GM12878 (cell line): ENCODE measurements around the gene INCA1. TPM values are rescaled to one million over a fixed set of nuclear protein-coding genes. Genes with fewer than 3 reads are reported as not detected.
A peak's percentile ranks its signal among the peaks of the same experiment; 100 is the strongest.

Experiments
- CBX5 ChIP-seq: sonication (generic); IDR thresholded peaks from 2 replicates; pipeline ENCODE4 v1.6.1; 2016; ENCODE audit warnings: low read depth, moderate library complexity, mild to moderate bottlenecking, inconsistent platforms
- EGR1 ChIP-seq, 2 experiments: IDR thresholded peaks; 1 replicate in 1 of 2; 2 replicates in 1 of 2; pipeline ENCODE4 v1.6.1; 2011 to 2012; ENCODE audit warnings: low read depth in 2 of 2, low read length in 2 of 2, borderline replicate concordance in 1 of 2, mild to moderate bottlenecking in 1 of 2, moderate library complexity in 1 of 2
- FOS ChIP-seq: IDR thresholded peaks from 3 replicates; pipeline ENCODE4 v1.6.1; 2011; ENCODE audit warnings: borderline replicate concordance; ENCODE audit not compliant: insufficient read length; ENCODE audit errors: extremely low read depth
- IKZF2 ChIP-seq, 2 experiments: fragments of 450-650 bp; IDR thresholded peaks; 2 replicates each; pipeline ENCODE4 v1.6.1; 2017; ENCODE audit warnings: mild to moderate bottlenecking in 2 of 2, moderate library complexity in 2 of 2
- NR2F1 ChIP-seq: fragments of 450-650 bp; conservative IDR thresholded peaks from 2 replicates; pipeline ENCODE4 v1.6.1; 2017; ENCODE audit warnings: mild to moderate bottlenecking
- POLR2AphosphoS2 ChIP-seq: IDR thresholded peaks from 2 replicates; pipeline ENCODE4 v1.6.1; 2011; ENCODE audit warnings: low read depth, mild to moderate bottlenecking, low read length, improper control_type of control experiment, moderate library complexity
- RBBP5 ChIP-seq: fragments of 200-600 bp; sonication (generic); conservative IDR thresholded peaks from 2 replicates; pipeline ENCODE4 v1.6.1; 2016
- SMC3 ChIP-seq: IDR thresholded peaks from 2 replicates; pipeline ENCODE4 v1.6.1; 2011; ENCODE audit warnings: low read length, improper control_type of control experiment, borderline replicate concordance
- STAT1 ChIP-seq: fragments of 450-650 bp; conservative IDR thresholded peaks from 2 replicates; pipeline ENCODE4 v1.6.1; 2014; ENCODE audit warnings: antibody characterized with exemption, mild to moderate bottlenecking
- SUZ12 ChIP-seq: fragments of 200-600 bp; sonication (generic); IDR thresholded peaks from one replicate; pipeline ENCODE4 v1.6.1; 2018; ENCODE audit warnings: antibody characterized with exemption, mild to moderate bottlenecking; ENCODE audit not compliant: unreplicated experiment
- TAF1 ChIP-seq: IDR thresholded peaks from 2 replicates; pipeline ENCODE4 v1.6.1; 2011; ENCODE audit warnings: mild to moderate bottlenecking, low read depth, low read length, borderline replicate concordance
- ZBTB4 ChIP-seq: fragments of 450-650 bp; formaldehyde crosslinking; IDR thresholded peaks from 2 replicates; pipeline ENCODE4 v1.4.0; 2022; ENCODE audit warnings: mild to moderate bottlenecking, moderate library complexity
- ZNF217 ChIP-seq: fragments of 450-650 bp; IDR thresholded peaks from 2 replicates; pipeline ENCODE4 v1.6.1; 2017; ENCODE audit warnings: antibody characterized with exemption, mild to moderate bottlenecking
- polyA plus RNA-seq, 11 experiments: library from polyadenylated mRNA; depleted of rRNA in 4 of 11; unstranded in 6 of 11; stranded (reverse) in 5 of 11; fragments of >200 nt; fragmentation: Nextera tagmentation in 4 of 11; fragmentation: Illumina TruSeq in 1 of 11; extraction: Ambion mirVana in 4 of 11; extraction: Trizol in 1 of 11; gene quantifications; 1 replicate in 1 of 11; 2 replicates in 10 of 11; pipeline versions ENCODE4 v1.2.1 to v1.2.3, GENCODE V29; 2011 to 2016; ENCODE audit warnings: inconsistent platforms in 2 of 11, missing spikeins in 2 of 11, low read depth in 1 of 11
- total RNA-seq, 4 experiments: library from RNA; depleted of rRNA in 3 of 4; stranded (reverse); fragments of >200 nt in 3 of 4; fragmentation: Illumina TruSeq in 1 of 4; extraction: Trizol in 1 of 4; gene quantifications; 2 replicates each; pipeline versions ENCODE4 v1.2.1 to v1.2.3, GENCODE V29; 2013 to 2021
- TF ChIP-seq, protein P1 (sequence below): fragments of 450-650 bp; formaldehyde crosslinking; IDR thresholded peaks from 2 replicates; pipeline ENCODE4 v1.5.0; 2022; ENCODE audit warnings: mild to moderate bottlenecking, missing genetic modification characterization
- TF ChIP-seq, protein P2 (sequence below): fragments of 450-650 bp; IDR thresholded peaks from 2 replicates; pipeline ENCODE4 v1.6.1; 2017; ENCODE audit warnings: mild to moderate bottlenecking, low read depth, inconsistent platforms; ENCODE audit not compliant: poor library complexity, severe bottlenecking
- TF ChIP-seq, protein P3 (sequence below): fragments of 450-650 bp; IDR thresholded peaks from 2 replicates; pipeline ENCODE4 v1.6.1; 2017; ENCODE audit warnings: low read depth, mild to moderate bottlenecking, moderate library complexity

Gene INCA1
- total and polyA plus RNA-seq, 10 of the 15 experiments (the other 5 are each of a cell fraction or from before 2014, with no cell fraction given) = 0.19 to 1.8 (median 0.45) TPM

- TF ChIP-seq SUZ12 (no peak), FOS (no peak), POLR2AphosphoS2 (peak; percentile 93), IKZF2 (IDR thresholded peaks at IDR 0.05) (peak; percentile 80 to 91), CBX5 (no peak), SMC3 (no peak; the same call in 1 of the 2 replicates), NR2F1 (no peak), STAT1 (no peak), EGR1 (IDR thresholded peaks at IDR 0.05; ENCODE audit: borderline replicate concordance in 1 of 2, low read depth in 2 of 2, low read length in 2 of 2) (peak in 1 of 2 experiments; percentile 21; a peak in 1 of 3 replicates), ZNF217 (no peak), RBBP5 (no peak), ZBTB4 (CRISPR knock-in tag) (no peak), TAF1 (peak; percentile 67; the same call in 1 of the 2 replicates)
- TF ChIP-seq, protein P1, sequence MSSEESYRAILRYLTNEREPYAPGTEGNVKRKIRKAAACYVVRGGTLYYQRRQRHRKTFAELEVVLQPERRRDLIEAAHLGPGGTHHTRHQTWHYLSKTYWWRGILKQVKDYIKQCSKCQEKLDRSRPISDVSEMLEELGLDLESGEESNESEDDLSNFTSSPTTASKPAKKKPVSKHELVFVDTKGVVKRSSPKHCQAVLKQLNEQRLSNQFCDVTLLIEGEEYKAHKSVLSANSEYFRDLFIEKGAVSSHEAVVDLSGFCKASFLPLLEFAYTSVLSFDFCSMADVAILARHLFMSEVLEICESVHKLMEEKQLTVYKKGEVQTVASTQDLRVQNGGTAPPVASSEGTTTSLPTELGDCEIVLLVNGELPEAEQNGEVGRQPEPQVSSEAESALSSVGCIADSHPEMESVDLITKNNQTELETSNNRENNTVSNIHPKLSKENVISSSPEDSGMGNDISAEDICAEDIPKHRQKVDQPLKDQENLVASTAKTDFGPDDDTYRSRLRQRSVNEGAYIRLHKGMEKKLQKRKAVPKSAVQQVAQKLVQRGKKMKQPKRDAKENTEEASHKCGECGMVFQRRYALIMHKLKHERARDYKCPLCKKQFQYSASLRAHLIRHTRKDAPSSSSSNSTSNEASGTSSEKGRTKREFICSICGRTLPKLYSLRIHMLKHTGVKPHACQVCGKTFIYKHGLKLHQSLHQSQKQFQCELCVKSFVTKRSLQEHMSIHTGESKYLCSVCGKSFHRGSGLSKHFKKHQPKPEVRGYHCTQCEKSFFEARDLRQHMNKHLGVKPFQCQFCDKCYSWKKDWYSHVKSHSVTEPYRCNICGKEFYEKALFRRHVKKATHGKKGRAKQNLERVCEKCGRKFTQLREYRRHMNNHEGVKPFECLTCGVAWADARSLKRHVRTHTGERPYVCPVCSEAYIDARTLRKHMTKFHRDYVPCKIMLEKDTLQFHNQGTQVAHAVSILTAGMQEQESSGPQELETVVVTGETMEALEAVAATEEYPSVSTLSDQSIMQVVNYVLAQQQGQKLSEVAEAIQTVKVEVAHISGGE (CRISPR knock-in tag) = no peak
- TF ChIP-seq, protein P2, sequence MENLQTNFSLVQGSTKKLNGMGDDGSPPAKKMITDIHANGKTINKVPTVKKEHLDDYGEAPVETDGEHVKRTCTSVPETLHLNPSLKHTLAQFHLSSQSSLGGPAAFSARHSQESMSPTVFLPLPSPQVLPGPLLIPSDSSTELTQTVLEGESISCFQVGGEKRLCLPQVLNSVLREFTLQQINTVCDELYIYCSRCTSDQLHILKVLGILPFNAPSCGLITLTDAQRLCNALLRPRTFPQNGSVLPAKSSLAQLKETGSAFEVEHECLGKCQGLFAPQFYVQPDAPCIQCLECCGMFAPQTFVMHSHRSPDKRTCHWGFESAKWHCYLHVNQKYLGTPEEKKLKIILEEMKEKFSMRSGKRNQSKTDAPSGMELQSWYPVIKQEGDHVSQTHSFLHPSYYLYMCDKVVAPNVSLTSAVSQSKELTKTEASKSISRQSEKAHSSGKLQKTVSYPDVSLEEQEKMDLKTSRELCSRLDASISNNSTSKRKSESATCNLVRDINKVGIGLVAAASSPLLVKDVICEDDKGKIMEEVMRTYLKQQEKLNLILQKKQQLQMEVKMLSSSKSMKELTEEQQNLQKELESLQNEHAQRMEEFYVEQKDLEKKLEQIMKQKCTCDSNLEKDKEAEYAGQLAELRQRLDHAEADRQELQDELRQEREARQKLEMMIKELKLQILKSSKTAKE = peak; percentile 22
- TF ChIP-seq, protein P3, sequence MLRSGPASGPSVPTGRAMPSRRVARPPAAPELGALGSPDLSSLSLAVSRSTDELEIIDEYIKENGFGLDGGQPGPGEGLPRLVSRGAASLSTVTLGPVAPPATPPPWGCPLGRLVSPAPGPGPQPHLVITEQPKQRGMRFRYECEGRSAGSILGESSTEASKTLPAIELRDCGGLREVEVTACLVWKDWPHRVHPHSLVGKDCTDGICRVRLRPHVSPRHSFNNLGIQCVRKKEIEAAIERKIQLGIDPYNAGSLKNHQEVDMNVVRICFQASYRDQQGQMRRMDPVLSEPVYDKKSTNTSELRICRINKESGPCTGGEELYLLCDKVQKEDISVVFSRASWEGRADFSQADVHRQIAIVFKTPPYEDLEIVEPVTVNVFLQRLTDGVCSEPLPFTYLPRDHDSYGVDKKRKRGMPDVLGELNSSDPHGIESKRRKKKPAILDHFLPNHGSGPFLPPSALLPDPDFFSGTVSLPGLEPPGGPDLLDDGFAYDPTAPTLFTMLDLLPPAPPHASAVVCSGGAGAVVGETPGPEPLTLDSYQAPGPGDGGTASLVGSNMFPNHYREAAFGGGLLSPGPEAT = peak; percentile 81; the same call in 1 of the 2 replicates
These were observed 52.0 kb downstream of the INCA1 start (continued) for GRCh38 chr17:4945176-4945943.
